MCF 10A (cell line): Measurements from ENCODE around the gene EPB41. TPM values are rescaled to one million over a fixed set of nuclear protein-coding genes. Genes with fewer than 3 reads are reported as not detected.
"Not testable (repeated sequence)": the region's sequence is repeated elsewhere in the genome, so short reads cannot be mapped to it uniquely, and the experiment has no call there.

Experiments
- BruUV-seq: library from RNA; stranded (reverse); fragments of 400-500 nt; replicated peaks from 2 replicates; lab custom pipeline; 2021; lab: Mats Ljungman, UMichigan
- CTCF ChIA-PET: fragments of 300-600 bp; sonication (Branson Sonifier 250); formaldehyde crosslinking; extraction: SDS; loops from one replicate; lab custom pipeline; 2021; ENCODE audit warnings: antibody characterized with exemption, inconsistent platforms; lab: Yijun Ruan, JAX
- POLR2A ChIA-PET: fragments of 300-600, 350-650 bp; sonication (Branson Sonifier 250); formaldehyde crosslinking; extraction: SDS; loops from one replicate; lab custom pipeline; 2020; ENCODE audit warnings: antibody characterized with exemption, inconsistent platforms; lab: Yijun Ruan, JAX
- DNase-seq: peaks from one replicate; pipeline ENCODE4 v3.0.0-alpha.2; 2018; ENCODE audit not compliant: unreplicated experiment
- H3K27ac Mint-ChIP-seq: one replicate; pipeline ENCODE4 v1.8.0; 2022; ENCODE audit warnings: mild to moderate bottlenecking, low read depth, mixed read lengths; ENCODE audit not compliant: unreplicated experiment
- H3K27me3 Mint-ChIP-seq: one replicate; pipeline ENCODE4 v1.8.0; 2022; ENCODE audit warnings: mixed read lengths; ENCODE audit not compliant: insufficient read depth, unreplicated experiment
- H3K36me3 Mint-ChIP-seq: one replicate; pipeline ENCODE4 v1.8.0; 2022; ENCODE audit warnings: mild to moderate bottlenecking, moderate library complexity, mixed read lengths; ENCODE audit not compliant: insufficient read depth, unreplicated experiment
- H3K4me1 Mint-ChIP-seq: one replicate; pipeline ENCODE4 v1.8.0; 2022; ENCODE audit warnings: mixed read lengths; ENCODE audit not compliant: insufficient read depth, unreplicated experiment
- H3K4me3 Mint-ChIP-seq: one replicate; pipeline ENCODE4 v1.8.0; 2022; ENCODE audit warnings: mild to moderate bottlenecking, moderate library complexity, mixed read lengths; ENCODE audit not compliant: unreplicated experiment
- H3K9me3 Mint-ChIP-seq: one replicate; pipeline ENCODE4 v1.8.0; 2022; ENCODE audit warnings: mixed read lengths; ENCODE audit not compliant: unreplicated experiment
- CTCF ChIP-seq: fragments of 200-600 bp; IDR thresholded peaks from one replicate; pipeline ENCODE4 v1.8.0; 2022; ENCODE audit warnings: antibody characterized with exemption, mild to moderate bottlenecking; ENCODE audit not compliant: unreplicated experiment
- intact Hi-C: fragments of 100-400 bp; cut with micrococcal nuclease; formaldehyde crosslinking; loops from 2 replicates; pipeline ENCODE4 v1.14.1; 2022
- total RNA-seq: library from RNA; stranded (reverse); gene quantifications from 2 replicates; pipeline ENCODE4 v1.2.3, GENCODE V29; 2022

Gene EPB41
- total RNA-seq, 1 experiment from 2014 or later, result 15.0 TPM

- H3K4me3 Mint-ChIP-seq, result no peak overlapping the region
- no peaks in the 10 kb centered on the region for H3K9me3 Mint-ChIP-seq
- H3K27ac Mint-ChIP-seq, result no peak overlapping the region
- no peaks in the 10 kb centered on the region for H3K4me1 Mint-ChIP-seq
- CTCF ChIA-PET, result interaction anchor here (0.6 kb wide), 1 partner anchor 25 kb away, joined by 3 read pairs; no protein-coding TSS in a partner anchor
- no peaks in the 10 kb centered on the region for H3K27me3 Mint-ChIP-seq
- intact Hi-C loops, result no loop called here
- no TSS peak for BruUV-seq
- no peaks in the 10 kb centered on the region for H3K36me3 Mint-ChIP-seq
- no peak for DNase-seq
- POLR2A ChIA-PET, result interaction anchor here (1.2 kb wide), 1 partner anchor 8 kb away, joined by 3 read pairs; no protein-coding TSS in a partner anchor
- no peak for TF ChIP-seq CTCF
Observed at GRCh38 chr1:29082519-29082918, 168.2 kb downstream of the EPB41 start.

- Mint-ChIP-seq H3K27ac (no peak overlapping the region), H3K27me3 (no peaks in the 10 kb centered on the region), H3K36me3 (no peaks in the 10 kb centered on the region), H3K4me3 (no peak overlapping the region), H3K9me3 (no peaks in the 10 kb centered on the region), H3K4me1 (no peaks in the 10 kb centered on the region)
- no peak for TF ChIP-seq CTCF
- BruUV-seq, result no TSS peak
- DNase-seq, result no peak
- ChIA-PET POLR2A (no interaction called here), CTCF (interaction anchor here (0.7 kb wide), 1 partner anchor 10 kb away, joined by 3 read pairs; no protein-coding TSS in a partner anchor)
- intact Hi-C loops, result no loop called here
Observed at GRCh38 chr1:29083317-29084195, 169.2 kb downstream of the EPB41 start.

GRCh38 chr1:29084196-29084521 lies 169.8 kb downstream of the EPB41 start:
- no peak for TF ChIP-seq CTCF
- BruUV-seq, result no TSS peak
- intact Hi-C loops, result no loop called here
- Mint-ChIP-seq H3K4me3 (no peak overlapping the region), H3K4me1 (no peaks in the 10 kb centered on the region), H3K27ac (no peak overlapping the region), H3K9me3 (no peaks in the 10 kb centered on the region), H3K36me3 (no peaks in the 10 kb centered on the region), H3K27me3 (no peaks in the 10 kb centered on the region)
- ChIA-PET POLR2A (no interaction called here), CTCF (no interaction called here)
- no peak for DNase-seq

- no peaks in the 10 kb centered on the region for H3K4me1 Mint-ChIP-seq
- H3K27me3 Mint-ChIP-seq, result no peaks in the 10 kb centered on the region
- ChIA-PET CTCF (no interaction called here), POLR2A (interaction anchor here (1.6 kb wide), 1 partner anchor 9 kb away, joined by 3 read pairs; no protein-coding TSS in a partner anchor)
- intact Hi-C loops, result no loop called here
- no peak overlapping the region for H3K4me3 Mint-ChIP-seq
- no peak for DNase-seq
- no peak overlapping the region for H3K27ac Mint-ChIP-seq
- H3K36me3 Mint-ChIP-seq, result no peaks in the 10 kb centered on the region
- TF ChIP-seq CTCF, result no peak
- BruUV-seq, result no TSS peak
- no peaks in the 10 kb centered on the region for H3K9me3 Mint-ChIP-seq
Observed at GRCh38 chr1:29090937-29091618, 176.7 kb downstream of the EPB41 start.

GRCh38 chr1:29092704-29093103 lies 178.3 kb downstream of the EPB41 start:
- H3K36me3 Mint-ChIP-seq, BruUV-seq, DNase-seq, H3K4me1 Mint-ChIP-seq, H3K27ac Mint-ChIP-seq, H3K9me3 Mint-ChIP-seq, H3K27me3 Mint-ChIP-seq, intact Hi-C loops, POLR2A ChIA-PET, H3K4me3 Mint-ChIP-seq: not testable (repeated sequence)
- CTCF ChIA-PET, result interaction anchor here (1.3 kb wide), 1 partner anchor 10 kb away, joined by 3 read pairs; no protein-coding TSS in a partner anchor
